NT2/D1 (cell line): Measurements from ENCODE around the gene XPO6.

Experiments used
- SUZ12 ChIP-seq: IDR thresholded peaks from 2 replicates; pipeline ENCODE4 v1.6.1; 2011; ENCODE audit not compliant: insufficient read length, insufficient read depth; ENCODE audit errors: extremely low read depth
- YY1 ChIP-seq: IDR thresholded peaks from 2 replicates; pipeline ENCODE4 v1.6.1; 2011; ENCODE audit not compliant: insufficient read length, insufficient read depth
- ZNF274 ChIP-seq: IDR thresholded peaks from 2 replicates; pipeline ENCODE4 v1.6.1; 2011; ENCODE audit warnings: mild to moderate bottlenecking, low read depth, low read length

GRCh38 chr16:28202147-28202746, 9.5 kb downstream of the XPO6 start:
- TF ChIP-seq ZNF274 (no peak), YY1 (no peak), SUZ12 (no peak)
